Stimulated activated CD4-positive, alpha-beta T cell treated with anti-CD3 and anti-CD28 coated beads, Interleukin-4, amount 100 ng/mL, for 4 hours (primary cell): Measurements from ENCODE around the gene ZNF791.
A peak's percentile ranks its signal among the peaks of the same experiment; 100 is the strongest.
"Not testable (repeated sequence)": the region's sequence is repeated elsewhere in the genome, so short reads cannot be mapped to it uniquely, and the experiment has no call there.

ENCODE experiments used
- DNase-seq, 2 experiments: peaks; one replicate each; pipeline ENCODE4 v3.0.0-alpha.2; 2020

The ZNF791 gene

DNA sequence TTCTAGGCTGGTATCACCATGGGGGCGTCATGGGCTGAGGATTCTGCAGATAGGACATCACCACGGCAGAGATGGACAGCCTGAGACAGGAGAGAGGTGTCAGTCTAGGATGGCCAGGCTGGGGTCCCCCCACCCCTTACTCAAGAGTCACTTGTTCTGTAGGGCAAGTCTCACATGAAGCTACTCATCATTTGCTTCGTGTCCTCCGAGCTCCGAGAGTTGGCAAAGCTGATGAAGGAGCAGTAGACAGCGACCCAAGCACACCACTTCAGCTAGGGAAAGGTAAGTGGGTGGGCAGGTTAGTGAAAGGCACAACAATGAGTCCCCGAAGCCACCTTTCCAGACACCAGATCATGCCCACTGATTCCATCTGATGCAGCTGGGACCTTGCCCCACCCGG, 57.6 kb downstream of the ZNF791 start:
- no peak for DNase-seq

DNA sequence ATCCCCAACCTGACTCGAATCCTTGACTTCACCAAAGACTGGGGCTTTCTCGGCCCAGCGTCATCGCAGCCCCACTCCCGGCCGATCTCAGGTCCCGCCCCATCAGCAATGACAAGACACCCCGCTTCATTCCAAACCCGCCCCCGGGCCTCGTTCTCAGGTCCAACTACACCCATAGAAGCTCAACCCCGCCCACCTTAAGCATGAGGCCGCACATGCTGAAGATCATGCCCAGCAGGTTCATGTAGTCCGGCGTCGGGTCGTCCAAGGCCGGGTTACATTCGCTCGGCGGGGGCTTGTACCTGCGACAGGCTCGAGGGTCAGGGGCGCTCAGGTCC, 58.2 kb downstream of the ZNF791 start:
- DNase-seq: peak; percentile 56 to 70

DNA sequence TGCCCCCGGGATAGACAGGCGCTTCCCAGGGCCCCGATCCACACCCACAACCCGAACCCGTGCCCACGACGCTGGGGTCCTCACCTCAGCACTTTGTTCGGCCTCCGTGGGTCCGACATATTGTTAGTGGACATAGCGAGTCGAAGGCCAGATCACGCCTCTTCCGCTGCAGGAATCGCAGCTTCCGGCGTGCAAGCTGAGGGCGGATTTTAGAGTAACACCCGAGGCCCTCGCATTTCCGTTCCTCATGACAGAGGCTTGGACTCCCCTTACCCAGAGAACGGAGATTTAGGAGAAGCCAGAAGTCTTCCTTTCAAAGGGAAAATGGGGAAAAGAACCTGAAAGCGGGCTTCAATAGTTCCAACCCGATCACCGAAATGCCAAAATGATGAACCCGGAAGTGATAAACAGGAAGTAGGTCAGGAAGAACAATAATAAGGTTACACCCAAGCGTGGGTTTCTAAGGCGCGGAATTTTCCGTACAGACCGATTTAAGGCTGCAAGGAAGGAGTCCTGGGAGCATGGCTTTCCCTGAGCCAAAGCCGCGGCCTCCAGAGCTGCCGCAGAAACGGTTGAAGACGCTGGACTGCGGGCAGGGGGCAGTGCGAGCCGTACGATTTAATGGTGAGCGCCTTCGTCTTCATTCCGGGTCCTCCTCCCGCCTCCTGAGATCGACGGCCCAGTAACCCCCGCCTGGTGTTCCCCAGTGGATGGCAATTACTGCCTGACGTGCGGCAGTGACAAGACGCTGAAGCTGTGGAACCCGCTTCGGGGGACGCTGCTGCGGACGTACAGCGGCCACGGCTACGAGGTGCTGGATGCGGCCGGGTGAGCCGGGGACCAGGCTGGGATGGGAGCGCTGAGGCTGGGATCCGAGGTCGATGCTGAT, 58.8 kb downstream of the ZNF791 start:
- DNase-seq: peak; percentile 66 to 69

- DNase-seq: no peak
Measured at GRCh38 chr19:12670159-12670928, 59.6 kb downstream of the ZNF791 start.

DNA sequence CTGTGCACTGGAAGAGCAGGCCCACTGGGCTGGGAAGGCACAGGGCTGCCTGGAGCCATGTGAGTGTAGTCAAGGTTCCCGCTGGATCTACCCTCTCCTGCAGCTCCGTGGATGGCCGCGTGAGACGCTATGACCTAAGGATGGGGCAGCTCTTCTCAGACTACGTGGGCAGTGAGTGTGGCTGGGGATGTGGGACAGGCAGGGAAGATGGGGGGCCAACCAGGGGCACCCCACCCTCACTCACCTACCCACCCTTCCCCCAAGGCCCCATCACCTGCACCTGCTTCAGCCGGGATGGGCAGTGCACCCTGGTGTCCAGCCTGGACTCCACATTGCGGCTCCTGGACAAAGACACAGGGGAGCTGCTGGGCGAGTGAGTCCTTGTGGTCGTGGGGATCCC, 62.0 kb downstream of the ZNF791 start:
- no peak for DNase-seq

GRCh38 chr19:12675399-12675798, 64.7 kb downstream of the ZNF791 start:
- DNase-seq: no peak

GRCh38 chr19:12675940-12676339, 65.2 kb downstream of the ZNF791 start:
- no peak for DNase-seq

GRCh38 chr19:12676384-12676792, 65.7 kb downstream of the ZNF791 start:
- DNase-seq: peak; percentile 78 to 86

- DNase-seq: no peak
Measured at GRCh38 chr19:12676928-12677327, 66.2 kb downstream of the ZNF791 start.

DNA sequence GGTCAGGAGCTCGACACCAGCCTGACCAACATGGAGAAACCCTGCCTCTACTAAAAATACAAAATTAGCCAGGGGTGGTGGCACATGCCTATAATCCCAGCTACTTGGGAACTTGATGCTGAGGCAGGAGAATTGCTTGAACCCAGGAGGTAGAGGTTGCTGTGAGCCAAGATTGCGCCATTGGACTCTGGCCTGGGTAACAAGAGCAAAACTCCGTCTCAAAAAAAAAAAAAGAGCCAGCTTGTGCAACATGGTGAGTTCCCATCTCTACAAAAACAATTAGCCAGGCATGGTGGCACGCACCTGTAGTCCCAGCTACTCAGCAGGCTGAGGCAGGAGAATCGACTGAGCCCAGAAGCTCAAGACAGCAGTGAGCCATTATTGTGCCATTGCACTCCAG, 67.3 kb downstream of the ZNF791 start:
- not testable (repeated sequence) for DNase-seq

DNA sequence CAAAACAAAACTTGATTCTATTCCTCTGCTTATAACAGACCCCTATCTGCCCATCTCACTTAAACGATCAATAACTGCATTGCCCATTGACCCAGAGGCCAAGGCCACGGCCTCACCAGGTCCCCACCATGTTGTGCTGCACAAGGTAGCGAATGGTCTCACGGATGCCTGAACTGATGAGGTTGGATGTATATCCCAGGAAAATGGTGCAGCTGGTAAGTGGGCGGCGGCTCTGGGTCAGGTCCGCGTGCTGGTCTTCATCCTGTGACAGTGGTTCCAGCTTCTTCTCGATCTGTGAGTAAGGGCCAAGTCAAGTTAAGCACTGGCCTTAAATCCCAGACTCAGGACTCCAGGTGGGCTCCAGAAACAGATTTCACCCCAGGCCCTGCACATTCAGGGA, 69.3 kb downstream of the ZNF791 start:
- DNase-seq: no peak

GRCh38 chr19:12681074-12681987, 70.6 kb downstream of the ZNF791 start, which contains the start of gene DHPS:
Gene DHPS, minus strand, starts transcription at chr19:12681880. Its CDS starts 114 bp downstream, at chr19:12681766.
- DNase-seq: peak; percentile 81 to 92
